KG1 (cell line): ENCODE measurements around the gene PITHD1.
"Not testable (repeated sequence)": the region's sequence is repeated elsewhere in the genome, so short reads cannot be mapped to it uniquely, and the experiment has no call there.

Experiments
- DNase-seq: peaks from one replicate; lab custom pipeline; 2025; lab: John Stamatoyannopoulos, UW

PITHD1 gene

GRCh38 chr1:23825762-23826522 lies 47.7 kb downstream of the PITHD1 start:
- no peak for DNase-seq

- DNase-seq: not testable (repeated sequence)
These were observed 48.4 kb downstream of the PITHD1 start for GRCh38 chr1:23826590-23826989.

- DNase-seq: no peak
These were observed 49.5 kb downstream of the PITHD1 start for GRCh38 chr1:23827717-23828116.

GRCh38 chr1:23834156-23834555 lies 55.9 kb downstream of the PITHD1 start:
- DNase-seq: not testable (repeated sequence)

GRCh38 chr1:23836037-23836436 lies 57.8 kb downstream of the PITHD1 start:
- DNase-seq: no peak
